Measurements from ENCODE around the gene KANK2. TPM values are rescaled to one million over a fixed set of nuclear protein-coding genes. Genes with fewer than 3 reads are reported as not detected.

KANK2 gene
- total and polyA plus RNA-seq, 2 of the 13 experiments (the other 11 are each of a cell fraction or from before 2014, with no cell fraction given) = 5.7 to 12.9 TPM

DNA sequence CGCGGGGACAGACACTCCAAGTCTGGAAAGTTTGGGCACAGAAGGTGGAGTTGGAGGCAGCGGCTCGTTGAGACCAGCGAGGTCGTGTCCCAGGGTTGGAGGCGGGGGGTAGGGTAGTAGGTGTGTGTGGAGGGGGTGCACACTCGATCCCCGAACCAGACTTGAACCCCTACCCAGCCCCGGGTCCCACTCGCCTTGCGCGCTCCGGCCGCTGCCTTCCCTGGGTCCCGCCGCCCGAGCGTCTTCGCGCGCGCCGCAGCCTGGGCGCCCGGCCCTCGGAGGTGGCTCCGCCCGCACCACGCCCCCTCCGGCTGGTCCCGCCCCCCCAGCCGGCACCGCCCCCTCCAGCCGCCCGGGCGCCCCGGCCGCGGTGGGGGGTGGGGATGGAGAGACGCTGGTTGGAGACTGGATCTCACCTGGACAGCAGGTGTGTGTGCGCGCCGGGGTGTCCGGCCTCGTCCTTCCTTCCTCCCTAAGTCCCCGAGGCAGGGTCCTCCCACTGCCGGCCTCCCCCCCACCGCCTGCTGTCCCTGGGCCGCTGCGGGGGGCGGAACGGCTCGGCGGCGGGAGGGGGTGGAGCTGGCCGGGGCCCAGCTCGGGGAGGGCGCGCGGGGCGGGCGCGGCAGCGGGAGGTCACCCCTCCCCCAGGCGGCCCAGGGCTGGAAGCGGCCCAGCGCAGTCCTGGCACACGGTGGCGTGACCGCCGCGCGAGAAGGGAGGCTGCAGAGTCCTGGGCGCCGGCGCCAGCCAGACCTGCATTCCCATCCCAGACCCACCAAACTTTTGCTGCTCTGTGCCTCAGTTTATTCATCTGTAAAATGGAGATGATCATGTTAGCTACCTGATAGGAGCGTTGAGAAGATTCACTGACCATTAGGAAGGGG lies at the start of gene KANK2 (continued):
- 0 out of 2 replicates have a peak, but pooled peaks have one; percentile 22 for TF ChIP-seq GATAD2A (CRISPR knock-in tag; IDR thresholded peaks at IDR 0.05)
- TF ChIP-seq GABPB1 (CRISPR knock-in tag; IDR thresholded peaks at IDR 0.05) = peak; percentile 50; the same call in 1 of the 2 replicates
- TF ChIP-seq ZNF790 (CRISPR knock-in tag; IDR thresholded peaks at IDR 0.05; ENCODE audit: borderline replicate concordance) = 0 out of 2 replicates have a peak, but pooled peaks have one; percentile 30
- TF ChIP-seq, protein P1, sequence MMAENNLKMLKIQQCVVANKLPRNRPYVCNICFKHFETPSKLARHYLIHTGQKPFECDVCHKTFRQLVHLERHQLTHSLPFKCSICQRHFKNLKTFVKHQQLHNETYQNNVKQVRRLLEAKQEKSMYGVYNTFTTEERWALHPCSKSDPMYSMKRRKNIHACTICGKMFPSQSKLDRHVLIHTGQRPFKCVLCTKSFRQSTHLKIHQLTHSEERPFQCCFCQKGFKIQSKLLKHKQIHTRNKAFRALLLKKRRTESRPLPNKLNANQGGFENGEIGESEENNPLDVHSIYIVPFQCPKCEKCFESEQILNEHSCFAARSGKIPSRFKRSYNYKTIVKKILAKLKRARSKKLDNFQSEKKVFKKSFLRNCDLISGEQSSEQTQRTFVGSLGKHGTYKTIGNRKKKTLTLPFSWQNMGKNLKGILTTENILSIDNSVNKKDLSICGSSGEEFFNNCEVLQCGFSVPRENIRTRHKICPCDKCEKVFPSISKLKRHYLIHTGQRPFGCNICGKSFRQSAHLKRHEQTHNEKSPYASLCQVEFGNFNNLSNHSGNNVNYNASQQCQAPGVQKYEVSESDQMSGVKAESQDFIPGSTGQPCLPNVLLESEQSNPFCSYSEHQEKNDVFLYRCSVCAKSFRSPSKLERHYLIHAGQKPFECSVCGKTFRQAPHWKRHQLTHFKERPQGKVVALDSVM (CRISPR knock-in tag; IDR thresholded peaks at IDR 0.05) = peak; percentile 71
- no peak for TF ChIP-seq TAF15 (IDR thresholded peaks at IDR 0.05; ENCODE audit: low read depth, low read length, poor library complexity, severe bottlenecking)
- no peak for TF ChIP-seq ZNF619 (CRISPR knock-in tag; IDR thresholded peaks at IDR 0.05)
- TF ChIP-seq, protein P2, sequence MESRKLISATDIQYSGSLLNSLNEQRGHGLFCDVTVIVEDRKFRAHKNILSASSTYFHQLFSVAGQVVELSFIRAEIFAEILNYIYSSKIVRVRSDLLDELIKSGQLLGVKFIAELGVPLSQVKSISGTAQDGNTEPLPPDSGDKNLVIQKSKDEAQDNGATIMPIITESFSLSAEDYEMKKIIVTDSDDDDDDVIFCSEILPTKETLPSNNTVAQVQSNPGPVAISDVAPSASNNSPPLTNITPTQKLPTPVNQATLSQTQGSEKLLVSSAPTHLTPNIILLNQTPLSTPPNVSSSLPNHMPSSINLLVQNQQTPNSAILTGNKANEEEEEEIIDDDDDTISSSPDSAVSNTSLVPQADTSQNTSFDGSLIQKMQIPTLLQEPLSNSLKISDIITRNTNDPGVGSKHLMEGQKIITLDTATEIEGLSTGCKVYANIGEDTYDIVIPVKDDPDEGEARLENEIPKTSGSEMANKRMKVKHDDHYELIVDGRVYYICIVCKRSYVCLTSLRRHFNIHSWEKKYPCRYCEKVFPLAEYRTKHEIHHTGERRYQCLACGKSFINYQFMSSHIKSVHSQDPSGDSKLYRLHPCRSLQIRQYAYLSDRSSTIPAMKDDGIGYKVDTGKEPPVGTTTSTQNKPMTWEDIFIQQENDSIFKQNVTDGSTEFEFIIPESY (CRISPR knock-in tag; IDR thresholded peaks at IDR 0.05) = 0 out of 2 replicates have a peak, but pooled peaks have one; percentile 36
- peak; percentile 38; the same call in 1 of the 2 replicates for TF ChIP-seq FOXA3 (CRISPR knock-in tag; IDR thresholded peaks at IDR 0.05)
- TF ChIP-seq EED (CRISPR knock-in tag; IDR thresholded peaks at IDR 0.05) = no peak
- 0 out of 2 replicates have a peak, but pooled peaks have one; percentile 45 for TF ChIP-seq KLF12 (CRISPR knock-in tag; IDR thresholded peaks at IDR 0.05; ENCODE audit: borderline replicate concordance)
- peak; percentile 52 for TF ChIP-seq YEATS4 (CRISPR knock-in tag; IDR thresholded peaks at IDR 0.05; ENCODE audit: borderline replicate concordance)
- peak; percentile 17; the same call in 1 of the 2 replicates for TF ChIP-seq SMAD3 (CRISPR knock-in tag; IDR thresholded peaks at IDR 0.05)
- TF ChIP-seq ZNF431 (CRISPR knock-in tag; IDR thresholded peaks at IDR 0.05; ENCODE audit: borderline replicate concordance, low read depth) = 0 out of 2 replicates have a peak, but pooled peaks have one; percentile 55
- 0 out of 2 replicates have a peak, but pooled peaks have one; percentile 3 for TF ChIP-seq STAT5B (CRISPR knock-in tag; IDR thresholded peaks at IDR 0.05)
- TF ChIP-seq, protein P3, sequence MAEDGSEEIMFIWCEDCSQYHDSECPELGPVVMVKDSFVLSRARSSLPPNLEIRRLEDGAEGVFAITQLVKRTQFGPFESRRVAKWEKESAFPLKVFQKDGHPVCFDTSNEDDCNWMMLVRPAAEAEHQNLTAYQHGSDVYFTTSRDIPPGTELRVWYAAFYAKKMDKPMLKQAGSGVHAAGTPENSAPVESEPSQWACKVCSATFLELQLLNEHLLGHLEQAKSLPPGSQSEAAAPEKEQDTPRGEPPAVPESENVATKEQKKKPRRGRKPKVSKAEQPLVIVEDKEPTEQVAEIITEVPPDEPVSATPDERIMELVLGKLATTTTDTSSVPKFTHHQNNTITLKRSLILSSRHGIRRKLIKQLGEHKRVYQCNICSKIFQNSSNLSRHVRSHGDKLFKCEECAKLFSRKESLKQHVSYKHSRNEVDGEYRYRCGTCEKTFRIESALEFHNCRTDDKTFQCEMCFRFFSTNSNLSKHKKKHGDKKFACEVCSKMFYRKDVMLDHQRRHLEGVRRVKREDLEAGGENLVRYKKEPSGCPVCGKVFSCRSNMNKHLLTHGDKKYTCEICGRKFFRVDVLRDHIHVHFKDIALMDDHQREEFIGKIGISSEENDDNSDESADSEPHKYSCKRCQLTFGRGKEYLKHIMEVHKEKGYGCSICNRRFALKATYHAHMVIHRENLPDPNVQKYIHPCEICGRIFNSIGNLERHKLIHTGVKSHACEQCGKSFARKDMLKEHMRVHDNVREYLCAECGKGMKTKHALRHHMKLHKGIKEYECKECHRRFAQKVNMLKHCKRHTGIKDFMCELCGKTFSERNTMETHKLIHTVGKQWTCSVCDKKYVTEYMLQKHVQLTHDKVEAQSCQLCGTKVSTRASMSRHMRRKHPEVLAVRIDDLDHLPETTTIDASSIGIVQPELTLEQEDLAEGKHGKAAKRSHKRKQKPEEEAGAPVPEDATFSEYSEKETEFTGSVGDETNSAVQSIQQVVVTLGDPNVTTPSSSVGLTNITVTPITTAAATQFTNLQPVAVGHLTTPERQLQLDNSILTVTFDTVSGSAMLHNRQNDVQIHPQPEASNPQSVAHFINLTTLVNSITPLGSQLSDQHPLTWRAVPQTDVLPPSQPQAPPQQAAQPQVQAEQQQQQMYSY (CRISPR knock-in tag; IDR thresholded peaks at IDR 0.05) = peak; percentile 22; the same call in 1 of the 2 replicates
- peak; percentile 32; the same call in 1 of the 2 replicates for TF ChIP-seq RARA (CRISPR knock-in tag; IDR thresholded peaks at IDR 0.05)

Measured in HepG2 (cell line).